H1 (cell line): ENCODE measurements around the gene NEUROD1. TPM values are rescaled to one million over a fixed set of nuclear protein-coding genes. Genes with fewer than 3 reads are reported as not detected.

Experiments used
- CTCF ChIA-PET: fragments of 300-600 bp; sonication (Branson Sonifier 250); formaldehyde crosslinking; loops from one replicate; lab custom pipeline; 2021; ENCODE audit not compliant: partially characterized antibody; lab: Charles Lee
- POLR2A ChIA-PET: fragments of 300-600 bp; sonication (Branson Sonifier 250); formaldehyde crosslinking; loops from one replicate; lab custom pipeline; 2021; ENCODE audit warnings: inconsistent platforms; ENCODE audit not compliant: partially characterized antibody; lab: Charles Lee
- DNase-seq, 2 experiments: peaks; one replicate each; pipeline versions ENCODE4 v3.0.0 to v3.0.0-alpha.2; 2010 to 2022; ENCODE audit warnings: low spot score in 2 of 2, low read depth in 1 of 2, mixed read lengths in 1 of 2
- FAIRE-seq: peaks from 2 replicates; lab custom pipeline; 2011; peaks lifted over from hg19 to GRCh38; lab: Jason Lieb, UNC
- H2AFZ ChIP-seq: 2 replicates; pipeline ENCODE4 v1.8.1; 2012; ENCODE audit warnings: low read length, inconsistent platforms
- H2AK5ac ChIP-seq: 2 replicates; pipeline ENCODE4 v1.6.1; 2013; ENCODE audit warnings: low read depth, low read length
- H2BK120ac ChIP-seq: replicated peaks from 2 replicates; pipeline ENCODE3; 2013; ENCODE audit warnings: low read depth, low read length, inconsistent platforms
- H2BK12ac ChIP-seq: 2 replicates; pipeline ENCODE4 v1.6.1; 2013; ENCODE audit warnings: low read depth, low read length
- H2BK15ac ChIP-seq: 2 replicates; pipeline ENCODE4 v1.6.1; 2013; ENCODE audit warnings: low read length
- H2BK20ac ChIP-seq: 2 replicates; pipeline ENCODE4 v1.6.1; 2013; ENCODE audit warnings: low read length
- H2BK5ac ChIP-seq: 2 replicates; pipeline ENCODE4 v1.6.1; 2013; ENCODE audit warnings: low read depth, low read length
- H3K14ac ChIP-seq: 2 replicates; pipeline ENCODE4 v1.6.1; 2013; ENCODE audit warnings: inconsistent platforms; ENCODE audit not compliant: insufficient read length
- H3K18ac ChIP-seq: 2 replicates; pipeline ENCODE4 v1.6.1; 2013; ENCODE audit warnings: low read length; ENCODE audit errors: extremely low read depth
- H3K23ac ChIP-seq: 2 replicates; pipeline ENCODE4 v1.6.1; 2013; ENCODE audit warnings: inconsistent platforms; ENCODE audit not compliant: insufficient read length
- H3K23me2 ChIP-seq: 2 replicates; pipeline ENCODE4 v1.6.1; 2013; ENCODE audit warnings: low read depth, low read length
- H3K27ac ChIP-seq: 2 replicates; pipeline ENCODE4 v1.6.1; 2011; ENCODE audit warnings: low read depth, low read length, inconsistent platforms
- H3K27me3 ChIP-seq, 4 experiments: replicated peaks in 1 of 4; 1 replicate in 1 of 4; 2 replicates in 3 of 4; pipeline versions ENCODE4 v1.6.1 to v1.8.1; 2011 to 2013; ENCODE audit warnings: low read length in 3 of 4, mild to moderate bottlenecking in 3 of 4, inconsistent platforms in 2 of 4, mixed read lengths in 2 of 4, moderate library complexity in 1 of 4; ENCODE audit not compliant: control insufficient read depth in 3 of 4, insufficient read depth in 3 of 4; ENCODE audit errors: extremely low read depth in 1 of 4
- H3K36me3 ChIP-seq, 4 experiments: 2 replicates each; pipeline versions ENCODE4 v1.6.1 to v1.8.1; 2011 to 2013; ENCODE audit warnings: mild to moderate bottlenecking in 4 of 4, low read length in 3 of 4, moderate library complexity in 2 of 4, control low read depth in 1 of 4, inconsistent platforms in 1 of 4; ENCODE audit not compliant: insufficient read depth in 4 of 4, control insufficient read depth in 2 of 4
- H3K4ac ChIP-seq: replicated peaks from 2 replicates; pipeline ENCODE3; 2013; ENCODE audit warnings: low read length, low read depth, mixed read lengths, inconsistent platforms; ENCODE audit not compliant: insufficient read length
- H3K4me1 ChIP-seq, 4 experiments: replicated peaks in 1 of 4; 1 replicate in 1 of 4; 2 replicates in 3 of 4; pipeline versions ENCODE4 v1.6.1 to v1.8.1; 2011 to 2013; ENCODE audit warnings: low read length in 3 of 4, inconsistent platforms in 2 of 4, mixed read lengths in 1 of 4; ENCODE audit not compliant: insufficient read depth in 4 of 4, control insufficient read depth in 3 of 4
- H3K4me2 ChIP-seq, 2 experiments: 2 replicates each; pipeline versions ENCODE4 v1.6.1 to v1.8.1; 2011 to 2013; ENCODE audit warnings: low read depth in 2 of 2, low read length in 2 of 2, control low read depth in 1 of 2, inconsistent platforms in 1 of 2, mild to moderate bottlenecking in 1 of 2; ENCODE audit not compliant: insufficient read depth in 1 of 2
- H3K4me3 ChIP-seq, 4 experiments: fragments of 200-600, 300-600 bp in 1 of 4; sonication (generic), shearing (Covaris generic), sonication (Bioruptor Twin) in 1 of 4; 2 replicates each; pipeline versions ENCODE4 v1.5.1 to v1.8.1; 2011 to 2016; ENCODE audit warnings: low read length in 4 of 4, low read depth in 3 of 4, control low read depth in 2 of 4, inconsistent platforms in 2 of 4, mild to moderate bottlenecking in 2 of 4, mixed read lengths in 1 of 4, moderate library complexity in 1 of 4; ENCODE audit not compliant: insufficient read depth in 2 of 4; ENCODE audit errors: extremely low read depth in 1 of 4
- H3K56ac ChIP-seq: replicated peaks from 2 replicates; pipeline ENCODE3; 2013; ENCODE audit warnings: low read depth, mild to moderate bottlenecking, mixed read lengths, low read length, inconsistent platforms; ENCODE audit not compliant: insufficient read length
- H3K79me1 ChIP-seq: 2 replicates; pipeline ENCODE4 v1.6.1; 2013; ENCODE audit warnings: low read depth, low read length, control low read depth
- H3K79me2 ChIP-seq, 2 experiments: 2 replicates each; pipeline versions ENCODE4 v1.6.1 to v1.8.1; 2012 to 2013; ENCODE audit warnings: low read length in 2 of 2, mild to moderate bottlenecking in 2 of 2, inconsistent platforms in 1 of 2; ENCODE audit not compliant: insufficient read depth in 2 of 2, control insufficient read depth in 1 of 2
- H3K9ac ChIP-seq, 4 experiments: replicated peaks in 1 of 4; 1 replicate in 1 of 4; 2 replicates in 3 of 4; pipeline versions ENCODE4 v1.6.1 to v1.8.1; 2011 to 2013; ENCODE audit warnings: low read depth in 3 of 4, low read length in 3 of 4, control low read depth in 2 of 4, mild to moderate bottlenecking in 2 of 4, moderate library complexity in 2 of 4, inconsistent platforms in 1 of 4; ENCODE audit errors: extremely low read depth in 1 of 4
- H3K9me3 ChIP-seq, 2 experiments: 2 replicates each; pipeline versions ENCODE4 v1.6.1 to v1.8.1; 2012 to 2013; ENCODE audit warnings: mild to moderate bottlenecking in 2 of 2, moderate library complexity in 2 of 2, control low read depth in 1 of 2, inconsistent platforms in 1 of 2, low read depth in 1 of 2, low read length in 1 of 2, mixed read lengths in 1 of 2; ENCODE audit not compliant: insufficient read depth in 2 of 2
- H4K20me1 ChIP-seq, 2 experiments: replicated peaks in 1 of 2; 2 replicates each; pipeline versions ENCODE3 to v1.8.1; 2011 to 2013; ENCODE audit warnings: inconsistent platforms in 2 of 2, low read length in 2 of 2, mild to moderate bottlenecking in 1 of 2; ENCODE audit not compliant: insufficient read depth in 2 of 2, control insufficient read depth in 1 of 2
- H4K5ac ChIP-seq: 2 replicates; pipeline ENCODE4 v1.6.1; 2013; ENCODE audit warnings: low read length, low read depth, mixed read lengths, inconsistent platforms; ENCODE audit not compliant: insufficient read length
- H4K8ac ChIP-seq: 2 replicates; pipeline ENCODE4 v1.8.0; 2013; ENCODE audit warnings: mild to moderate bottlenecking, moderate library complexity, low read length, inconsistent platforms; ENCODE audit not compliant: insufficient read depth; ENCODE audit errors: extremely low read depth
- H4K91ac ChIP-seq: replicated peaks from 2 replicates; pipeline ENCODE3; 2013; ENCODE audit warnings: low read length, mixed read lengths, inconsistent platforms; ENCODE audit not compliant: insufficient read length
- CBX8 ChIP-seq: fragments of 300-800, 300-1000 bp; sonication (generic); IDR thresholded peaks from 2 replicates; pipeline ENCODE4 v1.7.1; 2016; ENCODE audit warnings: low read depth, low read length, borderline replicate concordance
- CTCF ChIP-seq, 3 experiments: IDR thresholded peaks; 1 replicate in 2 of 3; 2 replicates in 1 of 3; pipeline versions ENCODE4 v1.5.1 to v1.6.1; 2011; ENCODE audit warnings: low read length in 3 of 3, mild to moderate bottlenecking in 3 of 3, inconsistent platforms in 2 of 3, low read depth in 1 of 3, moderate library complexity in 1 of 3; ENCODE audit not compliant: insufficient read depth in 1 of 3; ENCODE audit errors: control extremely low read depth in 1 of 3
- EP300 ChIP-seq, 2 experiments: IDR thresholded peaks; 1 replicate in 1 of 2; 2 replicates in 1 of 2; pipeline ENCODE4 v1.6.1; 2011 to 2012; ENCODE audit warnings: low read depth in 2 of 2, low read length in 2 of 2, mild to moderate bottlenecking in 2 of 2, borderline replicate concordance in 1 of 2, inconsistent platforms in 1 of 2, moderate library complexity in 1 of 2
- RFX5 ChIP-seq: IDR thresholded peaks from 2 replicates; pipeline ENCODE4 v1.6.1; 2011; ENCODE audit warnings: low read depth, low read length, improper control_type of control experiment, borderline replicate concordance
- TEAD4 ChIP-seq: IDR thresholded peaks from 2 replicates; pipeline ENCODE4 v1.6.1; 2012; ENCODE audit warnings: low read depth, low read length, inconsistent platforms, mixed read lengths
- ZNF274 ChIP-seq: IDR thresholded peaks from 2 replicates; pipeline ENCODE4 v1.7.0; 2012; ENCODE audit warnings: low read length, borderline replicate concordance; ENCODE audit errors: extremely low read depth
- WGBS, 2 experiments: shearing (Covaris generic) in 1 of 2; methylation state at CpG; one replicate each; pipeline versions ENCODE4 v1.1.6 to v1.1.7; 2013 to 2015; ENCODE audit warnings: low lambda C conversion rate in 2 of 2, mixed read lengths in 2 of 2, inconsistent platforms in 1 of 2, low coverage in 1 of 2, missing lambda C conversion rate in 1 of 2; ENCODE audit not compliant: insufficient replicate concordance in 2 of 2, insufficient coverage in 1 of 2, insufficient read length in 1 of 2; ENCODE audit errors: extremely low coverage in 1 of 2, missing lambda C conversion rate in 1 of 2; 5-methylcytosine and 5-hydroxymethylcytosine counted together
- polyA plus RNA-seq, 7 experiments: library from polyadenylated mRNA; depleted of rRNA in 3 of 7; stranded (reverse) in 5 of 7; unstranded in 2 of 7; fragments of >200 nt in 5 of 7; fragments of 200-250 nt in 2 of 7; gene quantifications; 1 replicate in 5 of 7; 2 replicates in 1 of 7; 4 replicates in 1 of 7; pipeline versions ENCODE4 v1.2.1 to v1.2.3, GENCODE V29; 2011 to 2013; ENCODE audit warnings: missing spikeins in 2 of 7, mixed read lengths in 2 of 7
- total RNA-seq: library from RNA; stranded (reverse); fragmentation: NEBNext Ultra II Directional; extraction: Animal tissue kit (Norgen Biotek cat#: 25700); gene quantifications from 2 replicates; pipeline ENCODE4 v1.2.1, GENCODE V29; 2021

Gene NEUROD1
- total and polyA plus RNA-seq, 2 of the 8 experiments (the other 6 are each of a cell fraction or from before 2014, with no cell fraction given): 0.08 TPM; not detected in 1

- Histone ChIP-seq H3K4me2 (no peak overlapping the region), H3K23ac (no peak overlapping the region), H3K9me3 (no peaks in the 10 kb centered on the region), H3K36me3 (no peaks in the 10 kb centered on the region), H3K79me1 (no peaks in the 10 kb centered on the region), H3K4me3 (no peak overlapping the region), H4K5ac (no peak overlapping the region), H4K91ac (no peak overlapping the region), H3K9ac (no peak overlapping the region), H3K79me2 (no peaks in the 10 kb centered on the region), H2AFZ (no peak overlapping the region), H3K56ac (no peak overlapping the region), H4K20me1 (no peaks in the 10 kb centered on the region), H3K27me3 (no peaks in the 10 kb centered on the region), H2BK12ac (no peak overlapping the region), H2BK20ac (no peak overlapping the region), H2AK5ac (no peak overlapping the region), H3K4me1 (no peaks in the 10 kb centered on the region), H2BK120ac (no peak overlapping the region), H3K23me2 (no peaks in the 10 kb centered on the region), H2BK15ac (no peak overlapping the region), H3K14ac (no peak overlapping the region), H4K8ac (no peak overlapping the region), H3K18ac (no peak overlapping the region), H3K4ac (no peak overlapping the region), H3K27ac (no peak overlapping the region), H2BK5ac (no peak overlapping the region)
- ChIA-PET CTCF (interaction anchor here (1.0 to 3.1 kb wide), 3 partner anchors 21 to 73 kb away, joined by 3 to 14 read pairs (median 3); no protein-coding TSS in a partner anchor), POLR2A (no interaction called here)
- DNase-seq (no peak), FAIRE-seq (no peak)
- WGBS, 2 experiments: 90% methylated on average over 4 of the region's 4 CpGs; no CpG with 5 or more reads in 1 of the 2 experiments
- no peak for TF ChIP-seq CTCF (IDR thresholded peaks at IDR 0.05; ENCODE audit: control extremely low read depth in 1 of 3, insufficient read depth in 1 of 3, low read depth in 1 of 3, low read length in 3 of 3)
- TF ChIP-seq CBX8: no peak
- no peak for TF ChIP-seq EP300 (IDR thresholded peaks at IDR 0.05; ENCODE audit: borderline replicate concordance in 1 of 2, low read depth in 2 of 2, low read length in 2 of 2)
- TF ChIP-seq ZNF274: no peak
- TF ChIP-seq TEAD4: no peak
- no peak for TF ChIP-seq RFX5
These were observed 38.2 kb downstream of the NEUROD1 start for GRCh38 chr2:181642086-181642485.
